ENCODE data around the gene TSPAN10.

GRCh38 chr17:81638683-81639082, 1.7 kb downstream of the TSPAN10 start:
- TF ChIP-seq TAF1 (IDR thresholded peaks at IDR 0.05; ENCODE audit: borderline replicate concordance, insufficient read depth, low read length), result no peak
- no peak for TF ChIP-seq SIN3A (IDR thresholded peaks at IDR 0.05; ENCODE audit: borderline replicate concordance, insufficient read depth, low read length)
- no peak for TF ChIP-seq REST (IDR thresholded peaks at IDR 0.05; ENCODE audit: insufficient read depth in 1 of 2, low read depth in 2 of 2, low read length in 2 of 2)
- no peak for TF ChIP-seq POLR2AphosphoS5 (IDR thresholded peaks at IDR 0.05; ENCODE audit: low read depth, low read length)

Measured in PFSK-1 (cell line).